ENCODE measurements around the gene NRDC. TPM values are rescaled to one million over a fixed set of nuclear protein-coding genes. Genes with fewer than 3 reads are reported as not detected.
A peak's percentile ranks its signal among the peaks of the same experiment; 100 is the strongest.

The NRDC gene
- total and polyA plus RNA-seq, 9 of the 15 experiments (the other 6 are each of a cell fraction or from before 2014, with no cell fraction given) = 102 to 371 (median 201) TPM

DNA sequence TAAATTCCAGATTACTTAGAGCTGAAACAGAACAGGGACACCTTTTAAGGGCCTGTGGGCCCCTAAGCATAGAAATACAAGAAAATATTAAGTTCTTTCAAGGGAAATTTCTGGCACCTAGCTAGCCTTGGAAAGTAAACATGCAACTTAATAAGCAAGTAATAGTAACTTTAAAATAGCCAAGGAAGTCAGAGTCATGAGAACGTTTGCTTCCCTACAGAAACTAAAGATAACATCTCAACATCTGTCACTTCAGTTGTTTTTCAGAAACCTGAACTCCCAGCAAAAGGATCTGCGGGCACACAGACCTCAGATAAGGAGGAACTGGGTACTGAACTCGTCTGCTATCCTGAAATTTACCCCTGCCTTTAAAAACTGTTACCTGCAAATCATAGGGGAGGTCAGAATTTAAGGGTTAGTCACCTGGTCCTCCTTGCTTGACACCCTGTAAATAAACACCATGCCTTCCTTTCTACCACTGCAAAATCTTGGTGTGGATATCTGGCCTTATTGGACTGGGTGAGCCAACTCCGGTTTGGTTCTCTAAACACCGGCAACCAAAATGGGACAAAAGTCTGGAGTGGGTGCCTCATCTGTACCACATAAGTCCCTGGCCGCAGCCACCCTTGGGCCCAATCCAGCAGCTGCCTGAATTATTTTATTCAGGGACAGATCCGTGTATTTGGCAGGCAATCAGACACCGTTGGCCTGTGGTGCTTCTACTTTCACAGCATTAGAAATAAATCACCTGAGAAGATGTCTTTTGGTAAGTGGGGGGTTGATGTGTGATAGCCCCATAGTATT is 27.9 kb downstream of the NRDC start (continued):
- TF ChIP-seq ZNF175 (CRISPR knock-in tag; IDR thresholded peaks at IDR 0.05; ENCODE audit: low read depth) (0 out of 2 replicates have a peak, but pooled peaks have one; percentile 38), POLR2H (tag; IDR thresholded peaks at IDR 0.05; ENCODE audit: low read depth) (peak; percentile 52; the same call in 1 of the 2 replicates), CXXC5 (CRISPR knock-in tag; IDR thresholded peaks at IDR 0.05) (peak; percentile 53), SOX6 (IDR thresholded peaks at IDR 0.05) (peak; percentile 93), FOXA1 (IDR thresholded peaks at IDR 0.05; ENCODE audit: borderline replicate concordance) (no peak), ZNF551 (CRISPR knock-in tag; IDR thresholded peaks at IDR 0.05) (no peak), HSF4 (CRISPR knock-in tag; IDR thresholded peaks at IDR 0.05; ENCODE audit: borderline replicate concordance) (peak; percentile 46; the same call in 1 of the 2 replicates), ZNF785 (CRISPR knock-in tag; IDR thresholded peaks at IDR 0.05) (no peak), E2F3 (CRISPR knock-in tag; IDR thresholded peaks at IDR 0.05) (no peak)
- TF ChIP-seq, protein P1, sequence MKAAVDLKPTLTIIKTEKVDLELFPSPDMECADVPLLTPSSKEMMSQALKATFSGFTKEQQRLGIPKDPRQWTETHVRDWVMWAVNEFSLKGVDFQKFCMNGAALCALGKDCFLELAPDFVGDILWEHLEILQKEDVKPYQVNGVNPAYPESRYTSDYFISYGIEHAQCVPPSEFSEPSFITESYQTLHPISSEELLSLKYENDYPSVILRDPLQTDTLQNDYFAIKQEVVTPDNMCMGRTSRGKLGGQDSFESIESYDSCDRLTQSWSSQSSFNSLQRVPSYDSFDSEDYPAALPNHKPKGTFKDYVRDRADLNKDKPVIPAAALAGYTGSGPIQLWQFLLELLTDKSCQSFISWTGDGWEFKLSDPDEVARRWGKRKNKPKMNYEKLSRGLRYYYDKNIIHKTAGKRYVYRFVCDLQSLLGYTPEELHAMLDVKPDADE (conservative IDR thresholded peaks at IDR 0.05; ENCODE audit: control insufficient read depth, low read depth, low read length) = no peak
- TF ChIP-seq, protein P2, sequence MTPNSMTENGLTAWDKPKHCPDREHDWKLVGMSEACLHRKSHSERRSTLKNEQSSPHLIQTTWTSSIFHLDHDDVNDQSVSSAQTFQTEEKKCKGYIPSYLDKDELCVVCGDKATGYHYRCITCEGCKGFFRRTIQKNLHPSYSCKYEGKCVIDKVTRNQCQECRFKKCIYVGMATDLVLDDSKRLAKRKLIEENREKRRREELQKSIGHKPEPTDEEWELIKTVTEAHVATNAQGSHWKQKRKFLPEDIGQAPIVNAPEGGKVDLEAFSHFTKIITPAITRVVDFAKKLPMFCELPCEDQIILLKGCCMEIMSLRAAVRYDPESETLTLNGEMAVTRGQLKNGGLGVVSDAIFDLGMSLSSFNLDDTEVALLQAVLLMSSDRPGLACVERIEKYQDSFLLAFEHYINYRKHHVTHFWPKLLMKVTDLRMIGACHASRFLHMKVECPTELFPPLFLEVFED (CRISPR knock-in tag; conservative IDR thresholded peaks at IDR 0.05) = no peak
- TF ChIP-seq, protein P3, sequence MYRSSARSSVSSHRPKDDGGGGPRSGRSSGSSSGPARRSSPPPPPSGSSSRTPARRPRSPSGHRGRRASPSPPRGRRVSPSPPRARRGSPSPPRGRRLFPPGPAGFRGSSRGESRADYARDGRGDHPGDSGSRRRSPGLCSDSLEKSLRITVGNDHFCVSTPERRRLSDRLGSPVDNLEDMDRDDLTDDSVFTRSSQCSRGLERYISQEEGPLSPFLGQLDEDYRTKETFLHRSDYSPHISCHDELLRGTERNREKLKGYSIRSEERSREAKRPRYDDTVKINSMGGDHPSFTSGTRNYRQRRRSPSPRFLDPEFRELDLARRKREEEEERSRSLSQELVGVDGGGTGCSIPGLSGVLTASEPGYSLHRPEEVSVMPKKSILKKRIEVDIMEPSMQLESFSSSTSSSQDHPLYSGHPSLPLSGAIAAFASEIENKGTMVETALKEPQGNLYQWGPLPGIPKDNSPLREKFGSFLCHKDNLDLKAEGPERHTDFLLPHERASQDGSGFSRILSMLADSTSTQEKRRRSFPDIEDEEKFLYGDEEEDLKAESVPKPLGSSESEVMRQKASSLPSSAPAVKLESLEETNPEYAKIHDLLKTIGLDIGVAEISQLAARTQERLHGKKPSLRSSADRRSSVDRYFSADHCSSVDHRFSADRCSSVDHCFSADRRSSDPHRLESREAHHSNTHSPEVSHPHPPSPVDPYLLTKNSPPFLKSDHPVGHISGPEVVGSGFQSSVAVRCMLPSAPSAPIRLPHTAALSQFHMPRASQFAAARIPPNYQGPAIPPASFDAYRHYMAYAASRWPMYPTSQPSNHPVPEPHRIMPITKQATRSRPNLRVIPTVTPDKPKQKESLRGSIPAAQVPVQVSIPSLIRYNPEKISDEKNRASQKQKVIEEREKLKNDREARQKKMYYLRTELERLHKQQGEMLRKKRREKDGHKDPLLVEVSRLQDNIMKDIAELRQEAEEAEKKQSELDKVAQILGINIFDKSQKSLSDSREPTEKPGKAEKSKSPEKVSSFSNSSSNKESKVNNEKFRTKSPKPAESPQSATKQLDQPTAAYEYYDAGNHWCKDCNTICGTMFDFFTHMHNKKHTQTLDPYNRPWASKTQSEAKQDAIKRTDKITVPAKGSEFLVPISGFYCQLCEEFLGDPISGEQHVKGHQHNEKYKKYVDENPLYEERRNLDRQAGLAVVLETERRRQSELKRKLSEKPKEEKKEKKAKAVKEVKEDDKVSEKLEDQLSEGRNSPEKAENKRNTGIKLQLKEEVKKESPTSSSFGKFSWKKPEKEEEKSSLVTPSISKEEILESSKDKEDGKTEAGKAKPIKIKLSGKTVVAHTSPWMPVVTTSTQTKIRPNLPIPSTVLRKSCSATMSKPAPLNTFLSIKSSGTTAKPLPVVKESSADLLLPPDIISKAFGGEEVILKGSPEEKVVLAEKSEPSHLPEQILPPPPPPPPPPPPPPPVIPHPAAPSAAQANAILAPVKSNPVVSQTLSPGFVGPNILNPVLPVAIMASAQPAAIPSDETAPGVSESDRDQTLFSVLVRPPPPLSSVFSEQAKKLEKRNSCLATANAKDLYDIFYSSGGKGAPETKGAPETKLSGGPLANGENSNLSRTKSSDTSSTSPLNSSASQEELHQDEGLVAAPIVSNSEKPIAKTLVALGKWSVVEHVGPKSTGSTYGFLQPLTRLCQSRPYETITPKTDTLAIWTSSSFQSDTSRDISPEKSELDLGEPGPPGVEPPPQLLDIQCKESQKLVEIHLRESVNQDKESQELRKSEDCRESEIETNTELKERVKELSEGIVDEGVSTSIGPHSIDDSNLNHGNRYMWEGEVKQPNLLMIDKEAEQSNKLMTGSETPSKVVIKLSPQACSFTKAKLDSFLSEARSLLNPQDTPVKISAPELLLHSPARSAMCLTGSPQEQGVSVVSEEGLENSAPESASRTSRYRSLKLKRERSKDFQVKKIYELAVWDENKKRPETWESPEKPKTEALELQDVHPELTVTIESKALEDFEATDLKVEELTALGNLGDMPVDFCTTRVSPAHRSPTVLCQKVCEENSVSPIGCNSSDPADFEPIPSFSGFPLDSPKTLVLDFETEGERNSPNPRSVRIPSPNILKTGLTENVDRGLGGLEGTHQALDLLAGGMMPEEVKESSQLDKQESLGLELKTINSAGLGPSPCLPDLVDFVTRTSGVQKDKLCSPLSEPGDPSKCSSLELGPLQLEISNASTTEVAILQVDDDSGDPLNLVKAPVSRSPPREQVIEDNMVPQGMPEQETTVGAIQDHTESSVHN (IDR thresholded peaks at IDR 0.05; ENCODE audit: borderline replicate concordance in 1 of 2, low read depth in 1 of 2) = no peak
- TF ChIP-seq, protein P4, sequence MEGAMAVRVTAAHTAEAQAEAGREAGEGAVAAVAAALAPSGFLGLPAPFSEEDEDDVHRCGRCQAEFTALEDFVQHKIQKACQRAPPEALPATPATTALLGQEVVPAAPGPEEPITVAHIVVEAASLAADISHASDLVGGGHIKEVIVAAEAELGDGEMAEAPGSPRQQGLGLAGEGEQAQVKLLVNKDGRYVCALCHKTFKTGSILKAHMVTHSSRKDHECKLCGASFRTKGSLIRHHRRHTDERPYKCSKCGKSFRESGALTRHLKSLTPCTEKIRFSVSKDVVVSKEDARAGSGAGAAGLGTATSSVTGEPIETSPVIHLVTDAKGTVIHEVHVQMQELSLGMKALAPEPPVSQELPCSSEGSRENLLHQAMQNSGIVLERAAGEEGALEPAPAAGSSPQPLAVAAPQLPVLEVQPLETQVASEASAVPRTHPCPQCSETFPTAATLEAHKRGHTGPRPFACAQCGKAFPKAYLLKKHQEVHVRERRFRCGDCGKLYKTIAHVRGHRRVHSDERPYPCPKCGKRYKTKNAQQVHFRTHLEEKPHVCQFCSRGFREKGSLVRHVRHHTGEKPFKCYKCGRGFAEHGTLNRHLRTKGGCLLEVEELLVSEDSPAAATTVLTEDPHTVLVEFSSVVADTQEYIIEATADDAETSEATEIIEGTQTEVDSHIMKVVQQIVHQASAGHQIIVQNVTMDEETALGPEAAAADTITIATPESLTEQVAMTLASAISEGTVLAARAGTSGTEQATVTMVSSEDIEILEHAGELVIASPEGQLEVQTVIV (CRISPR knock-in tag; IDR thresholded peaks at IDR 0.05; ENCODE audit: borderline replicate concordance) = no peak
